GM18909 (cell line): ENCODE measurements around the gene TFAP2A.

Source experiments
- ATAC-seq: cut with Tn5 transposase; IDR thresholded peaks from one replicate; pipeline ENCODE4 v1.9.1; 2021; ENCODE audit warnings: mild to moderate bottlenecking; ENCODE audit not compliant: unreplicated experiment, poor library complexity

TFAP2A gene

DNA sequence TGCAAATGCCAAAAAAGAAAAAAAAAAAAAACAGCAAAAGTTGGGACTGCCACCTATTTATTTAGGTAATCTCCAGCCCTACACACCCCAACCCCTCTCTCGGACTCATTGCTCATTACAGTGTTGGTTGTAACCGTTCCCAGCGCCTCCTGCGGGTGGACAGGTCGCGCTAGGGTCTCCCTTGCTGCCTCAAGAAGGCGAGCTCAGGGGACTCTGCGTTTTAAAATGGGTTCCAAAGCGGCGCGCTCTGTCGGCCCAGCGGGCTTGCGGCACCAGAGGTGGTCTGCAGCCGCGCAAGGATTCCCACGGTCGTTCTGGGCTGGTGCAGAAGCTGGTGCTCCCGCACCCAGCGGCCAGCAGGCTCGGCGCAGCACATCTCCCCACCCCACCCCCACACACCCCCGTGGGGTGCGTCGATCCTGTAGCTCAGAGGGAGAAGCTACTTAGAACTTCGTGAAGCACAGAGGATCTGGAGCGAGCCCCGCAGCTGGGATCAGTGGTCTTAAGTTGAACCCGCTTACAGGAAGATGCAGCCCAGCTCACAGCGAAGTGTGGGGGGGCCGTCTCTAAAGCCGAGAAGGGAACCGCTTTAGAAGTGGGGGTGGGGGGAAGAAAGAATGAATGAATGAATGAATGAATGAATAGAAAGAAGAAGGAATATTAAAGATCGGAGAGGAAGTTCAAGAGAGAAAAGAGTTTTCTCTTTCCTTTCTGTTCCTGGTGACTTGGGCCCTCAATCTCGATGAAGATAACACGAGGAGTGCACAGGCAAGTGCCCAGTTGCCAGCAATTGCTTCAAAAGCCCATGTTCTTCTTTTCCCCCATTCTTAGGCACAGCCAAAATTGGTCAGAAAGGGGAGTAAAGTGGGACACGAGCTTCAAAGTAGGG is 780 bp downstream of the TFAP2A start:
- ATAC-seq, result no peak

DNA sequence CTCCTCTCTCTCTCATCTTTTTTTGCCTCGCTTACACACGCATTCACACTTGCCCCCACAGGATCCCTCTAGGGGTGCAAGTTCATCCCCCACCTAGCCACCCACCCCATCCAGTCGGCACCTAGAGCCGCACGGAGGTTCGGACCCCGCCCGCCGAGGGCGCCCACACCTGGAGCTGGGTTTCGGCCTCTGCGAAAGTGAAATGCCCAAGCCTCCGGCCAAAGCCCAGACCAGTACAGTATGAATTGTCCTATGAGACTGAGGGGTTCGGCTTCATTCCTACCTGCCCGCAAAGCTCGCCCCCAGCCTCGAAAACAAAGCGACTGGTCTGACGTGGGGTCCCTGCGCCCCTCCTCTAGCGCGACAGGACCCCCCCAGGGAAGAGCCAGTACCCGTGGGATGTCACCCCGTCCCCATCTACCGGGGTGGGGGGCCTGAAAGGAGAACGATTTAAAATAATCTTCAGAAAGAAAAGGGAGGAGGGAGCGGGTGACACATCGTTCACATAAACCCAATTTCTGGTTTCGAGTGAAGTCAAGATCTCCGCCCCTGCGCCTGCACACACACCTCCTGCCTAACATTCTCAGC is 1.5 kb downstream of the TFAP2A start:
- ATAC-seq, result peak; percentile 29

DNA sequence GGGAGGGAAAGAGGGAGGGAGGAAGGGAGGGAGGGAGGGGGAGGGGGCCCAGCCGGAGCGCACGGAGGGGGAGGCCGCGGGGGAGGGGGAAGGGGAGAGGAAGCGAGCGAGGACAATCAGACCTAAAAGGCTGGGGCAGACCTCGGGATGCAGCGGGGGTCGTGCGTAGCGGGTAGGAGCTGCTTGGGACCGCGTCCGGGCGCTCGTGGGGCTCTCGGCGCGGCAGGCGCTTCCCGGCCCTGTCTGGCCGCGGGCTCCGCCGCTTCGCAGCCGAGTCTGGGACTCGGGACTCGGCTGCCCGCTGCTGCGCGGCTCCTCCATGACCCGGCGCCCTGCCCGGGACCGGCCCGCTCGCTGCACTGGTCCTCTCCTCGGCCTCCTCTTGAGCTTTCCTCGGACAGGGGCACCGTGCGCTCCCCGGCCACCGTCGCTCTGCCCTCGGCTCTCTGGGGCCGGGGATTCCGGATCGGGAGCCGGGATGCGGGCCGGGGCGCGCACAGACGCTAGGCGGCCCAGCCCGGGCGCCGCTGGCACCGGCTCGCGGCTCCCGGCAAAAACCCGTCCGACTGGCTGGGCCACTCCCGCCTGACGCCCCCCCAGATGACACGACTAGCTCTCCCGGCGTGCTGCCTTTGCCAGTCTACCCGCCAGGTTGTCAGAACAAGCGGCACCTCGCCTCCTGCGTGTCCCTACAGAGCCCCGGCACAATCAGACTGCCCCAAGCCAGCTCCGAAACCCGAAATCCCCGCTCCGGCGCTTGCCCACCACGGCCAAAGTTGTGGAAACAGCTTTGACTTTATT is 2.2 kb downstream of the TFAP2A start:
- peak; percentile 35 for ATAC-seq

DNA sequence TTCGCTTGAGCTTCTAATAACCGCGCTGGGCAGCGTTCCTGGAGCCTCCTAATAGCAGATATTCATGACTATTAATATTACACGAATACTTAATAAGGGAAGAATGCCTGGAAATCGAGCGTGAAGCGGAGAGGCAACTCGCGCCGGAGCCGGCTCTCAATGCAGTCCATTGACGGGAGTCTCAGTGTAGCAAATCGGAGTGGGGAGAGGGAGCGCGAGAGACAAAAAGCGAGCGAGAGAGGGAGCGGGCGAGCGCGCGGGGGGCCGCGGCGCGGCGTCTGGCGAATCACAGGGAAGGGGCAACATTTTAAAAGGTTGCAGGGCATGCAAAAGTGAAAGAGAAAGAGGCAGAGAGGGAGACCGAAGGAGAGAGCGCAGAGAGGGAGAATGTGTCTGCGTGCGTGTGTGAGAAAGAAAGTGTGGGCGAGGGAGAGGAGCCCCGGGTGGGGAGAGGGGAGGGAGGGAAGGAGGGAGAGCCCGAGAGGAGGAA is 2.9 kb downstream of the TFAP2A start:
- peak; percentile 64 for ATAC-seq

DNA sequence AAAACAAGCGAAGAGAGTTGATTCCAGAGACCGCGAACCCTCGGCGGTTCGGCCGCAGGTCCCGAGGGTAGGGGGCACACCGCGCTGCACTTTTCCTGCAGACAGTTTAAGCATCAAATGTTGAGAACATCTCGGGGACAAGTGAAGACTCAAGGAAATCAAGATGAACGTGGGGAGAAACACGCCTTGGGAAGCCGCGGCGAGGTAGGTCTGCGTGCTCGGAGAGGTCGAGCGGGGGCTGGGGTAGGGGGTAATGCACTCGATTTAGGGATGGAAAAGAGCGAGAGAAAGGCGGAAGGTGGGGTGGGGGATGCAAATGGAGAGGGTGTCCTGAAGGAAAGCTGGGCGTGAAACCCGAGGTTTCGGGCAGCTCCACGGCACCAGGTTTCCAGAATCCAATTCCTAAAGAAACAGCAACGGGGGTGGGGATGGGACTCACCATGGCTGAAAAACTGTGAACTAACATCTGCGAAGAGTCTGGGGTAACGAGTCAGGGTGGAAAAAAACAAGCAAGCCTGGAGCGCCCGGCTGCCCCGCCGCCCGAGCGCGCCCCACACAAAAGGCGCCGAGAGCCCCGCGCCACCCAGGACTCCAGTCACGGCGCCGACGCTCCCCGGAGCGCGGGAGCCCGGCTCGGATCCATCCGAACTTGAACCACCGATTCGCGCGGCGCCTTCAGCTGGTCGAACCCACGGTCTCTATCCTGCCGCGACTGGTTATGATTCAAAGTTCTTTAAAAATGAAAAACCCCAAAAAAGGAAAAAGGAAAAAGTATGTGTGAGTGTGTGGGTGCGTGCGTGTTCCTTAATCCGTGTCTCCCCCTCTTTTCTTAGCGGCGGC is 3.5 kb downstream of the TFAP2A start:
- peak; percentile 24 for ATAC-seq

DNA sequence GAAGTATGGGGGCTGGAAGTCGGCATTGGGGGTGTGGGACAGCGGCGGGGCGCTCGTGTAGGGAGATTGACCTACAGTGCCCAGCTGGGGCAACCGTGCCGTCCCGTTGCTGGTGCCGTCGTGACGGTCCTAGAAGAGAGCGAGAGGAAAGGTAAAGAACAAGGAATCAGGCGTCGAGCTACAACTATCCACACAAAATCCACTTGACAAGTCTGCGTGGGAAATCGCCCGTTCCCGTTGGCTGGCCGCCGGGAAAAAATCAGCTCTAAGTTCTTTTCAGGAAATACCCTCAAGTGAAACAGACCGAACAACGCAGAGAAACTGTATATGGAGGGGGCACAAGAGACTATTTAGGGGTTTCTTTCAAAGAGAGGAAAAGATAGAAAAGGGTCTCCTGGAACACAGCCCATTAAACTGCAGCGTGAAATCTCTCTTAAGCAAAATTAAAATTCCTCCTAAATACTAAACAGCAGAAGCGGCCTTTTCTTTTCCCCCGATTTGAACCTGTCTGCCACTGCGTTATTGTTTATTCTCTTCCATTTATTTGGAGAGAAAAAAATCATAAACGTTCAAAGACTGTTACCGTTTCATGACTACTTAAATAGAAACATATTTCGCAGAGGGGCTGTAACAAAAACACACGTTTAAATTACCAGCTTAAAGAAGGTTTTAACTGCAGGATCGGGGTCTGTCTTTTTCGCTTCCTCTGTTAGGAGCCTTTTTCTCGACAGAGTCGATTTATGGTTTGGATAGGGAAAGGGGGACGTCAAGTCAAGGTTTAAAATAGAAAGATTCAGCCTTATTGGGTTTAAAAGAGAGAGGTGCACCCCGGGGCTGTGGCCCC is 4.4 kb downstream of the TFAP2A start:
- no peak for ATAC-seq

DNA sequence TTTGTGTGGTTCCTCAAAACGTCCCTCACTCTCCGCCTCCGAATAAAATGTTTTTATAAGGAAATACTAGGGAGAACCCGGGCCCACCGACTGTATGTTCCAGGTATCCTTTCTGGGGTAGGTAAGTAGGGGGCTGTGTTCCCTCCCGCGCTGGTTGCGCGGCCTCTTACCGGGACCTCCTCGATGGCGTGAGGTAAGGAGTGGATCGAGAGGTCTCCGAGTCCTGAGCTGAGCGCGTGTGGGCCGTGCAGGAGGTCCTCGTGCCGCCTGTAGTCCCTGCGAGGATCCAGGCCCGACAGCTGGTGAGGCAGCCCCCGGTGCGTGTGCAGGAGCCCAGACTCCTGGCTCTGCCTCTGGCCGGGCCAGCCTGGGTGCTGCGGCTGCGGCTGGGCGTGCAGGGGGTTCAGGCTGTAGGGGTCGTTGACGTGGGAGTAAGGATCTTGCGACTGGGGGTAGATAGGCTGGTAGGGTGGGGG is 5.1 kb downstream of the TFAP2A start:
- ATAC-seq, result no peak

DNA sequence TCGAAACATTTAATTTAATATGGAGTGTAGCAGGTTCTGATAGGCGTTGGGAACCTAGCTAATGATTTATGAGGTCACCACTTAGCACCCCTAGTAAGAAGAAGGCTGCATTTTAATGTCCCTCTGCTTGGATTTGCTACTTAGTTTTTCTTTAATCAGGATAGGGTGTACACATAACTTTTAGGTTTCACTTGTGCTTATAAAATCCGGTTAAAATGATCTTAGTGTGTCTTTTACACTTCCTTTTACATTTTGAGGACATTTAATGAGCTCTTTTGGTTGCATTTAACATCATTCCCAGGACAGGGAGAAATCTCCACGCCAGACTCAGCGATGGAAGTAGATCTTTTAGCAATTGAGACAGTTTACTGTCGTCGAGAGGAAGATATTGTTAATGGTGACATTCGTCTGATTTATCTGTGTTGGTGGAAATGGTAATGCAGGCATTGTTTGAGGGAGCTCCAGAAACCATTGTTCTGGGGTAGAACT is 5.6 kb downstream of the TFAP2A start:
- ATAC-seq, result no peak

DNA sequence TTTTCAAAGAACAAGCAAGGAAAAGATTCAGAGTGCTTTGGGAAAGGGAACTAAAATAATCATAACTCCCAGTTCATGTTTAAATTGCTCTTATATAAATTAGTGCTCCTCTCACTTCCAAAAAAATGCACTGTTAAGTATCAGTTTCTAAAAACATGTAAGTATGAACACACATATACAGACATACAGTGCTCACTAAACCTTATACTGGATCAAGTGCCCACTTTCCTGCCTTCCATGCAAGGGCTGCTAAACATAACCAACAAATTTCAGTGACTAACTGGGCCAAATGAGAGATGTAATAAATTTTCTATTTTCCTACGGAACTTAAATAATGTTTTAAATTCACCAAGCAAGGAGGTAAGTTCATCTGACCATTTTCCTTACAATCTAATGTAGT is 6.4 kb downstream of the TFAP2A start:
- no peak for ATAC-seq

DNA sequence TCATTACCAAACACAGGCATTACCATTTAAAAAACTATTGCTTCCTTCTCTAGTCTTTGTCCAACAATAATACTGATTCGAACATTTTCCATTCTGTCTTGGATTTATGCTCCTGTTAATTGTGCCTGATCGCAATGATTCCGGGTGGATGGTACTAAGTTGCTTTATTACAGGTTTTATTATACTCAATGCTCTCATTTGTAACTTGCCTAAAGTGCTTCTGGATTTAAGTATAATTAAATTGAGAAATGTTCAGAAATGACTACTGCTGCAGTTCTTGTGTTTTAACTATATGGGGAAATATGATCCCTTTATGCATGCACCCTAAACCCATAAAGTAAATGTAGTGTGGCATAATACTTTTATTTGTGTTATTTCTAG is 7.2 kb downstream of the TFAP2A start:
- ATAC-seq, result no peak

DNA sequence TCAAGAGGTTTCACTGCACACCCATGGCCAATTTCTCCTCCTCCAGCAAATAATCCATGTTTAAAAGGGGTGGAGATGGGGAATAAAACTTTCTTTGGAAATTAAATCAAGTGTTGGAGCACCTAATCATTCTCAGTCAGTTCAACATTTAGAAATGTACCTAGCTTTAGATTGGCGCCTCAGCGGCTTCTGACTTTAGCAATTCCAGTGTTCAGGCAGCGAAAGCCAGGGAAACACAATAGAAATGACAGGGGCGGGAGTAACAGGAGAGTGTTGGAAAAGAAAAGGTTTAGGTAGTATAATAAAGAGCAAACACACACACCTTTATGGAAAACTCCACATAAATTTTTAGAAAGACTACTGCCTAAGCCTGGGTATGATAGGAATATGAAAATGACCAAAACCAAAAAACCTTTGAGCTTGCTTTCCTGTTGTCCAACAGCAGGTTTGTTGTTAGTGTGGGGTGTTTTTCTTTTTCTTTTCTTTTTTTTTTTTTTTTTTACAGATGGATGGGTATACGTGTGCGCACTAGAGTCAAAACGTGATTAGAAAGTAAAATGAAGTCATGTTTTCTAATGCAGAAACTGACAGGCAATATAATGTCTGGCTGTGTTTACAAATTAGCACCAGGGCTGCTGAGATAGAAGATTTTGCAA is 7.7 kb downstream of the TFAP2A start:
- ATAC-seq, result no peak

DNA sequence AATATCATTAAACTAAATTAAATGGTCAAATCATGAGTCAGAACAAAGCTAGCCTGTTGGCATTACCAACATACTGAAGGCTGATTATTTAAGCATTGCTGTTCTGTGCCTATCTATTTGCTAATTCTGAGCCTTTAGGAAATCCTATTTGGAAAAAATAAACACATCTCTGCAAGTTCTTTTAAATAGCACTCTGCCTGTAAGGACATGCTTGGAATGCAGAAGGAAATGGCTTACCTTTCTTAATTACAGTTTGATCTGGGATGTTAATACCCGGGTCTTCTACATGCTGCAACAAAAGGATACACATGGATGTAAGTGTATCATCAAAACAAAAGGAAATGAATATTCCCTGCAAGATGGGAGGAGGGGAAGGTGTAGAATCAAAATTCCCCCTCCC is 8.3 kb downstream of the TFAP2A start:
- ATAC-seq, result no peak

DNA sequence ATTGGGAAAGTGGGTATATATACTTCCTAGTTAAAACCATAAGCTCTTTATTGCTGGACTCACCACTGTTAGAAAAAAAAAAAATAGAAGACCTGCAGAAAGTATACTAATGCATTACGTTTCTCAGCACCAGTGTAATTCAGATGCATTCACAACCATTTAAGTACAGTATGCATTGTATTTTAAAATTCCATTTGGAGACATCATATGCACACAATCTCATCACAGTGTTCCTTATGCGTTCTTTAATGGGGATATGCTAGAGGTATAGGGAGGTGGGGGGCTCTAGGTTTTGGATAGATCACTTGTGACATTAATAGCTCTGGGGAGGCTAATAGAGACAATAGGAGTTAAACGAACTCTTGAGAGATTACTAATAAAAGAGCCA is 9.4 kb downstream of the TFAP2A start:
- ATAC-seq, result no peak

DNA sequence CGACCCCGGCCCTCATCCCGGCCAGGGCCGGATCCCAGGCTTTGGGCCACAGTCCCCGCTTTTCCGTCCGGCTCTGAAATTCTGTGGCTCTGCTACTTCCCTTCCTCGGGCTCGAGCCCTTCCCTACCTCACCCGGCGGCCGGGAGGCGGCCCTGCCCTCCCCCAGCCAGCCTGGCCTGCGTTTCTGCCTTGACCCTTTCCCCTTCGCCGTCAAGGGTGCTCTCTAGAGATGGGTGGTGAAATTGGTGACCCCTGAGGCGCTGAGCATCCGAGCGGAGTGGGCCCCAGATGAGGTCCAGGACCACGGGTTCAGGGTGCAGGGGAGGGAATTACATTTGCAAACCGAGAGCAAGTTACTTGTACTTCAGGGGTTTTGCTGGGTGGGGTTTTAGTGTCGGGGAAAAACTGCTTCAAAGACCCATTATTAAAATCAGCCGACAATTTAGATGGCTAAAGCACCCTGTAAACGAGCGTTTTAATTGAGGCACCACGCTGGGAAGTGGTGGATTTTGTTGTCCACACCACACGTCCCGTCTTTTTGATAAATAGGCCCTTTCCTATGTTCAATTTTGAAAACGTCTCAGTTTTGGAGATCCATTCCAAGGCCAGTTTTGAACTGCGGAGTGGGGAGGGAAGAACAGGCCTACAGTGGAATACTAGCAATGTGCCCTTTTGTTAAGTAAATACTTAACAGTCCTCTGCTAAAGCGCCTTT is 9.9 kb downstream of the TFAP2A start:
- no peak for ATAC-seq

DNA sequence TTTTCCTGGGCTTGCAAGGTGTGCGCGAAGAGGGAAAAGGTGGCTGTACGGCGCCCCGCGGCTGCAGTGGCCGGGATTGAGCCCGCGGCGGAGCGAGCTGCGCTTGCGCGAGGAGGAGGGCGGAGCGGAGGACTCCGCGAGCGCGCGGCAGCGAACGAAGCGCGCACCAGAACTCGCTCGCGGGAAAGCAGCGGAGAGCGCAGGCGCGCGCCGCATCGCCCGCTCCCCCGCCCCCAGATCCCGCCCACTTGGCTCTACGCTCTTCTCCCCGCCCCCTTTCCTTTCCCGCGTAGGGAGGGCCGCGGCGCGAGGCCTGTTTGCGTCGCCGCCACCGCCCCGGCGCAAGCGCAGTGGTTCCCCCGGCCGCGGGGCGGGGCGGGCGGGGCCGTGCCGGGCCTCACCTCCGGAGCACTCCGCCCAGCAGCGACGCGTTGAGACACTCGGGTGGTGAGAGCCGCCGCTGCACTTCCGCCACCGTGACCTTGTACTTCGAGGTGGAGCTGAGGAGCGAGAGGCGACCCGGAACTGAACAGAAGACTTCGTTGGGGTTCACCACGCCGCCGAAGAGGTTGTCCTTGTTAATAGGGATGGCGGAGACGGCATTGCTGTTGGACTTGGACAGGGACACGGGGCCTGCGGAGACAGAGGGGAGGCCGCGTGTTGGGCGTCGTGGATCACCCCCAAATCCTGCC is 10.6 kb downstream of the TFAP2A start:
- peak; percentile 97 for ATAC-seq

DNA sequence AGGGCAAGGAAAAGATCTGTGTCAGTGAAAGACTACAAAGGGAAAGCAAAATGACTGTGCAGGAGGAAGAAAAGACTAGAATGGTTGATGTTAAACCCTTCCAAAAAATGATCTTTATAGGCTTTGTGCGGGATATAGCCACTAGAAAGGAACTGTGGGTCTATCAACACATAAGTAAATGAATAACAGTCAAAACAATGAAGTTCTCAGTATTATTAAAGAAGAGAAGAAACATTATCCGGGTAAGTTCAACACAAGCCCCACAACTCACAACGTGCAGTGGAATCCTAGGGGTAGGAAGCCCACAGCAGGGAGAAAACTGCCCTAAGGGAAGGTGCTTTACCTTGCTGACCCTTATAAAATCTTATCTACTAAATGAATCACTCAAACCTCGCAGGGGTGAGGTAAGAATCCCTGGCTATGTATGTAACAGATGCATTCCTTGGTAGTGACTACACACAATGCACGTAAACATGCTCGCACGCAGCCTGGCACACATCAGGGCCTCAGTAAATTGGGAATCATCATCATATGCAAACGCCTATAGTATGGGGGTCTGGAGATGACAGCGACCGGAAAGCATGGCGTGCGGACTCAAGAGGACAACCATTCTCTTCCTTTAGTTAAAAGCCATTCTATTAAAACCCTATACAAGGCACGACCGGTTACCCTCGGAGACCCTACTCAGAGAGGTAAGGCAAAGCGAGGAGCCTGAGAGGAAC is 11.3 kb downstream of the TFAP2A start:
- peak; percentile 35 for ATAC-seq
